BLaER1 treated with 17β-estradiol and CSF1 and Interleukin-3, amounts not matched to agents 10 nM and 100 nM (cell line): ENCODE measurements around the gene SCN8A.
A peak's percentile ranks its signal among the peaks of the same experiment; 100 is the strongest.
"Not testable (repeated sequence)": the region's sequence is repeated elsewhere in the genome, so short reads cannot be mapped to it uniquely, and the experiment has no call there.

ENCODE experiments used
- H3K27ac ChIP-seq, 11 experiments: shearing (Covaris generic); formaldehyde crosslinking; 2 replicates each; pipeline ENCODE4 v1.8.1; 2022
- H3K27me3 ChIP-seq, 11 experiments: shearing (Covaris generic); formaldehyde crosslinking; 2 replicates each; pipeline ENCODE4 v1.8.1; 2022
- H3K36me3 ChIP-seq, 11 experiments: shearing (Covaris generic); formaldehyde crosslinking; 2 replicates each; pipeline ENCODE4 v1.8.1; 2022
- H3K4me1 ChIP-seq, 10 experiments: shearing (Covaris generic); formaldehyde crosslinking; 2 replicates each; pipeline ENCODE4 v1.8.1; 2022
- H3K4me2 ChIP-seq, 11 experiments: shearing (Covaris generic); formaldehyde crosslinking; 2 replicates each; pipeline ENCODE4 v1.8.1; 2022
- H3K4me3 ChIP-seq, 10 experiments: shearing (Covaris generic); formaldehyde crosslinking; 2 replicates each; pipeline ENCODE4 v1.8.1; 2022
- H3K9ac ChIP-seq, 11 experiments: shearing (Covaris generic); formaldehyde crosslinking; 2 replicates each; pipeline ENCODE4 v1.8.1; 2022
- H3K9me3 ChIP-seq, 11 experiments: shearing (Covaris generic); formaldehyde crosslinking; replicated peaks in 1 of 11; 2 replicates each; pipeline ENCODE4 v1.8.1; 2022
- H4K20me1 ChIP-seq, 11 experiments: shearing (Covaris generic); formaldehyde crosslinking; 2 replicates each; pipeline ENCODE4 v1.8.1; 2022
- Cebpa-rat ChIP-seq, 11 experiments: shearing (Covaris generic); IDR thresholded peaks; 2 replicates each; pipeline ENCODE4 v1.8.1; 2022

The SCN8A gene

GRCh38 chr12:51632623-51633022 lies 41.6 kb downstream of the SCN8A start:
- no peaks in the 10 kb centered on the region for H3K27me3 ChIP-seq
- peaks cover 2 to 19% (median 15%) of the 10 kb centered on the region in 11 experiments for H3K9me3 ChIP-seq
- TF ChIP-seq Cebpa-rat (IDR thresholded peaks at IDR 0.05), result no peak
- no peak overlapping the region for H3K4me3 ChIP-seq
- no peak overlapping the region for H3K27ac ChIP-seq
- H3K4me1 ChIP-seq, result peaks cover 0 to 11% (median 0%) of the 10 kb centered on the region in 10 experiments; a peak in 2 of 20 replicates
- no peaks in the 10 kb centered on the region for H4K20me1 ChIP-seq
- H3K36me3 ChIP-seq, result no peaks in the 10 kb centered on the region
- no peak overlapping the region for H3K9ac ChIP-seq
- no peak overlapping the region for H3K4me2 ChIP-seq

GRCh38 chr12:51635346-51635745 lies 44.3 kb downstream of the SCN8A start:
- H3K9ac ChIP-seq, result no peak overlapping the region
- H3K27ac ChIP-seq, result no peak overlapping the region
- H3K27me3 ChIP-seq, result no peaks in the 10 kb centered on the region
- peaks cover 15 to 39% (median 30%) of the 10 kb centered on the region in 11 experiments for H3K9me3 ChIP-seq
- peaks cover 0 to 11% (median 0%) of the 10 kb centered on the region in 10 experiments; a peak in 2 of 20 replicates for H3K4me1 ChIP-seq
- no peak for TF ChIP-seq Cebpa-rat (IDR thresholded peaks at IDR 0.05)
- no peak overlapping the region for H3K4me2 ChIP-seq
- no peak overlapping the region for H3K4me3 ChIP-seq
- no peaks in the 10 kb centered on the region for H3K36me3 ChIP-seq
- no peaks in the 10 kb centered on the region for H4K20me1 ChIP-seq

DNA sequence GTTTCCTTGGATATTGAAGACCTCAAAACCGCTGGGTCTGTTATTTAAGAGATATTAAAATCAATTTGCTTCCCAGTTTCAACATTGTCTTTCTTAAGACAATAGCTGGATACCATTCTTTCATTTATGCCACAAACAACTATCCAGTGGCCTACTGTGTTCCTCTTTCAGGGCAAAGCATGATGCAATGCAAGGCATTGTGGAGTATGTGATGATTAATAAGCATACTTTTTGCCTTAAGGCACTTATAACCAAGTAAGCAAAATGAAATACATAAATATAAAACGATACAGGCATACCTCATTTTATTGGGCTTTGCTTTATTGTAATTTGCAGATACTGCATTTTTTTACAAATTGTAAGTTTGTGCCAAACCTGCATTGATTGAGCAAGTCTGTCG lies 45.5 kb downstream of the SCN8A start:
- peak overlapping the region in 1 of 11 experiments; percentile 40; a peak in 2 of 22 replicates for H3K27ac ChIP-seq
- H3K9me3 ChIP-seq, result peaks cover 15 to 39% (median 30%) of the 10 kb centered on the region in 11 experiments
- no peak; a peak in 1 of 22 replicates for TF ChIP-seq Cebpa-rat (IDR thresholded peaks at IDR 0.05)
- no peaks in the 10 kb centered on the region for H3K27me3 ChIP-seq
- H3K9ac ChIP-seq, result no peak overlapping the region
- H4K20me1 ChIP-seq, result no peaks in the 10 kb centered on the region
- H3K36me3 ChIP-seq, result no peaks in the 10 kb centered on the region
- peaks cover 0 to 11% (median 0%) of the 10 kb centered on the region in 10 experiments; a peak in 2 of 20 replicates for H3K4me1 ChIP-seq
- H3K4me3 ChIP-seq, result no peak overlapping the region
- peak overlapping the region in 1 of 11 experiments; percentile 8; a peak in 1 of 22 replicates for H3K4me2 ChIP-seq

DNA sequence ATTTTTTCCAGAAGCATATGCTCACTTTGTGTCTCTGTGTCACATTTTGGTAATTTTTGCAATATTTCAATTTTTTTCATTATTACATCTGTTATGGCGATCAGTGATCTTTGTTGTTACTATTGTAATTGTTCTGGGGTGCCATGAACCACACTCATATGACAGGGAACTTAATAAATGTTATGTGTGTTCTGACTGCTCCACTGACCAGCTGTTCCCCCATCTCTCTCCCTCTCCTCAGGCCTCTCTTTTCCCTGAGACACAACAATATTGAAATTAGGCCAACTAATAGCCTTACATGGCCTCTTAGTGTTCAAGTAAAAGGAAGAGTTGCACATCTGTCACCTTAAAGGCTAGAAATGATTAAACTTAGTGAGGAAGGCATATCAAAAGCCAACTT lies 46.0 kb downstream of the SCN8A start:
- H3K9me3 ChIP-seq, result peaks cover 15 to 39% (median 30%) of the 10 kb centered on the region in 11 experiments
- no peak overlapping the region for H3K4me2 ChIP-seq
- H3K27me3 ChIP-seq, result no peaks in the 10 kb centered on the region
- H3K36me3 ChIP-seq, result no peaks in the 10 kb centered on the region
- H3K4me3 ChIP-seq, result no peak overlapping the region
- no peak for TF ChIP-seq Cebpa-rat (IDR thresholded peaks at IDR 0.05)
- peaks cover 0 to 11% (median 0%) of the 10 kb centered on the region in 10 experiments; a peak in 2 of 20 replicates for H3K4me1 ChIP-seq
- no peak overlapping the region for H3K9ac ChIP-seq
- H3K27ac ChIP-seq, result no peak overlapping the region; a peak in 1 of 22 replicates
- no peaks in the 10 kb centered on the region for H4K20me1 ChIP-seq

DNA sequence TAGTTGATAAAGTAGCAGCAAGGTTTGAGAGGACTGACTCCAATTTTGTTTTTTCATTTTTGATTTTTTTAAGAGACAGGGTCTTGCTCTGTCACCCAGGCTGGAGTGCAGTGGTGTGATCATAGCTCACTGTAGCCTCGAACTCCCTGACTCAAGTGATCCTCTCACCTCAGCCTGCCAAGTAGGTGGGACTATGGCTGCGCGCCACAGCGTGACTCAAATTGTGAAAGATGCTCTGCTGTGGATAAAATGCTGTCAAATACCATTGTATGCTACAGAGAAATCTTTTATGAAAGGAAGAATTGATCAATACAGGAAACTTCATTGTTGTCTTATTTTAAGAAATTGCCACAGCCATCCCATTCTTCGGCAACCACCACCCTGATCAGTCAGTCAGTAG lies 48.3 kb downstream of the SCN8A start:
- Histone ChIP-seq H3K9me3 (peaks cover 15 to 42% (median 31%) of the 10 kb centered on the region in 11 experiments), H3K4me2 (no peak overlapping the region), H3K9ac (no peak overlapping the region), H3K36me3 (no peaks in the 10 kb centered on the region), H4K20me1 (no peaks in the 10 kb centered on the region), H3K27me3 (no peaks in the 10 kb centered on the region), H3K27ac (no peak overlapping the region), H3K4me3 (no peak overlapping the region), H3K4me1 (peaks cover 0 to 11% (median 0%) of the 10 kb centered on the region in 10 experiments; a peak in 2 of 20 replicates)
- no peak for TF ChIP-seq Cebpa-rat (IDR thresholded peaks at IDR 0.05)

DNA sequence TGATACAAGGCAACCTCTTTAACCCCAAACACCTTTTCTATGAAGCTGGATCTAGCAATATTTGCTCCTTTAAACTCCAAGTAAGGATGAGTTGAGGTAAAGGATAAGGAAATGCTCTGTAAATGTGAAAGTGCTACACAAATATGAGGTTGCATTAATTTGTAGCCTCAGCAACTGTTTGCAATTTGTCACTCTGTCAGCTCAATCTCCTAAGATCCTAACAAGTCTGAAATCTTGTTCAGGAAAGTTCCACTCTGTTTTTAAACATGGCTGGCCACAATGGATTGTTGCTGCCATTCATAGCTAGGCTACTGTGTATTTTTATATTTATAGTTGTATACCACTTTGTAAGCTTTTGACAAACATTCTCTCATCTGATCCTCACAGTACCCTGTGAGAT lies 51.3 kb downstream of the SCN8A start:
- Histone ChIP-seq H3K4me3 (no peak overlapping the region), H3K36me3 (no peaks in the 10 kb centered on the region), H3K9ac (no peak overlapping the region), H3K4me1 (no peaks in the 10 kb centered on the region), H3K4me2 (no peak overlapping the region), H3K9me3 (peaks cover 15 to 31% (median 24%) of the 10 kb centered on the region in 11 experiments), H3K27ac (no peak overlapping the region), H4K20me1 (no peaks in the 10 kb centered on the region), H3K27me3 (no peaks in the 10 kb centered on the region)
- TF ChIP-seq Cebpa-rat (IDR thresholded peaks at IDR 0.05), result no peak

GRCh38 chr12:51643951-51644350 lies 52.9 kb downstream of the SCN8A start:
- TF ChIP-seq Cebpa-rat (IDR thresholded peaks at IDR 0.05), result no peak
- no peak overlapping the region for H3K9ac ChIP-seq

GRCh38 chr12:51644691-51645090 lies 53.7 kb downstream of the SCN8A start:
- H3K4me2 ChIP-seq, H4K20me1 ChIP-seq, H3K4me1 ChIP-seq, H3K9ac ChIP-seq, H3K27me3 ChIP-seq, H3K36me3 ChIP-seq, H3K27ac ChIP-seq, H3K4me3 ChIP-seq: not testable (repeated sequence)
- H3K9me3 ChIP-seq, result peaks cover 10 to 28% (median 21%) of the 10 kb centered on the region in 11 experiments; a peak in 21 of 22 replicates

More at GRCh38 chr12:51643951-51644350, 52.9 kb downstream of the SCN8A start:
- no peak overlapping the region for H3K4me2 ChIP-seq
- no peak overlapping the region for H3K27ac ChIP-seq
- H3K27me3 ChIP-seq, result no peaks in the 10 kb centered on the region
- no peaks in the 10 kb centered on the region for H4K20me1 ChIP-seq
- H3K9me3 ChIP-seq, result peaks cover 7 to 25% (median 16%) of the 10 kb centered on the region in 11 experiments
- no peaks in the 10 kb centered on the region for H3K4me1 ChIP-seq
- H3K4me3 ChIP-seq, result no peak overlapping the region
- H3K36me3 ChIP-seq, result no peaks in the 10 kb centered on the region

DNA sequence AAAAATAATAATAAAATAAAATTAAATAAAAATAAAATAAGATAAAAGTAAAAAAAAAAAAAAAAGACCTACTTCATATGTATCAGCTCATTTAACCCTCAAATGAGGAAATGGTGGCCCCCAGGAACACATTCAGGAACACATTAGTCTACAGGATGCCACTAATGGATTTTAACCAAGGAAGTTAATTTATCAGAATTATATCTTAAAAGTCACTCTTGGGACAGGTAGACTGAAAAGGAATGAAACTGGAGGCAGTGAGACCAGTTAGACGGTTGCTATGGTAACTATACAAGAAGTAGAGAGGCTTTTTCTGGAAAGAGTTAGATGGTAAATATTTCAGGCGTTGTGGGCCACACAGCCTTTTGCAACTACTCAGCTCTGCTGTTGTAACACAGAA lies 54.9 kb downstream of the SCN8A start:
- Histone ChIP-seq H3K9ac (no peak overlapping the region), H3K27me3 (no peaks in the 10 kb centered on the region), H3K4me3 (no peak overlapping the region), H4K20me1 (no peaks in the 10 kb centered on the region), H3K27ac (no peak overlapping the region), H3K9me3 (peaks cover 22 to 38% (median 33%) of the 10 kb centered on the region in 11 experiments; a peak in 21 of 22 replicates), H3K4me1 (no peaks in the 10 kb centered on the region), H3K36me3 (no peaks in the 10 kb centered on the region), H3K4me2 (no peak overlapping the region)
- no peak for TF ChIP-seq Cebpa-rat (IDR thresholded peaks at IDR 0.05)

- no peak for TF ChIP-seq Cebpa-rat (IDR thresholded peaks at IDR 0.05)
- Histone ChIP-seq H3K27me3 (no peaks in the 10 kb centered on the region), H4K20me1 (no peaks in the 10 kb centered on the region), H3K27ac (no peak overlapping the region), H3K36me3 (no peaks in the 10 kb centered on the region), H3K4me2 (no peak overlapping the region), H3K9ac (no peak overlapping the region), H3K4me1 (no peaks in the 10 kb centered on the region), H3K9me3 (peaks cover 26 to 40% (median 34%) of the 10 kb centered on the region in 11 experiments; a peak in 21 of 22 replicates), H3K4me3 (no peak overlapping the region)
Measured at GRCh38 chr12:51647647-51648046, 56.6 kb downstream of the SCN8A start.
